H1 (cell line): ENCODE data around the gene TAC1. TPM values are rescaled to one million over a fixed set of nuclear protein-coding genes. Genes with fewer than 3 reads are reported as not detected.

Experiments
- ASH2L ChIP-seq: fragments of 200-600, 300-600 bp; sonication (generic); IDR thresholded peaks from one replicate; pipeline ENCODE4 v1.7.1; 2017; ENCODE audit warnings: low read length
- CHD7 ChIP-seq: fragments of 300-600 bp; sonication (generic); IDR thresholded peaks from 2 replicates; pipeline ENCODE4 v1.7.1; 2012; ENCODE audit warnings: low read length, moderate library complexity, mild to moderate bottlenecking, inconsistent platforms; ENCODE audit not compliant: insufficient replicate concordance
- CTBP2 ChIP-seq: IDR thresholded peaks from 2 replicates; pipeline ENCODE4 v1.7.0; 2011; ENCODE audit warnings: borderline replicate concordance, mild to moderate bottlenecking, moderate library complexity, mixed read lengths, low read length; ENCODE audit not compliant: insufficient read depth, insufficient read length
- GTF2F1 ChIP-seq: IDR thresholded peaks from 2 replicates; pipeline ENCODE4 v1.6.1; 2012; ENCODE audit warnings: low read depth, low read length, improper control_type of control experiment, borderline replicate concordance
- RBBP5 ChIP-seq: IDR thresholded peaks from 2 replicates; pipeline ENCODE4 v1.7.1; 2012; ENCODE audit warnings: low read depth, mild to moderate bottlenecking, inconsistent platforms, low read length, moderate library complexity, borderline replicate concordance
- SAP30 ChIP-seq: fragments of 300-600 bp; sonication (generic); IDR thresholded peaks from 2 replicates; pipeline ENCODE4 v1.7.1; 2012; ENCODE audit warnings: low read length, moderate library complexity, mild to moderate bottlenecking, inconsistent platforms; ENCODE audit not compliant: insufficient read depth, insufficient replicate concordance
- SUZ12 ChIP-seq: fragments of 200-600 bp; sonication (generic); IDR thresholded peaks from 2 replicates; pipeline ENCODE4 v1.6.1; 2012; ENCODE audit warnings: mild to moderate bottlenecking, inconsistent platforms, low read length, moderate library complexity, mixed read lengths
- TCF12 ChIP-seq: IDR thresholded peaks from 2 replicates; pipeline ENCODE4 v1.6.1; 2011; ENCODE audit warnings: low read depth, mild to moderate bottlenecking, low read length
- polyA plus RNA-seq, 7 experiments: library from polyadenylated mRNA; depleted of rRNA in 3 of 7; stranded (reverse) in 5 of 7; unstranded in 2 of 7; fragments of >200 nt in 5 of 7; fragments of 200-250 nt in 2 of 7; gene quantifications; 1 replicate in 5 of 7; 2 replicates in 1 of 7; 4 replicates in 1 of 7; pipeline versions ENCODE4 v1.2.1 to v1.2.3, GENCODE V29; 2011 to 2013; ENCODE audit warnings: missing spikeins in 2 of 7, mixed read lengths in 2 of 7
- total RNA-seq: library from RNA; stranded (reverse); fragmentation: NEBNext Ultra II Directional; extraction: Animal tissue kit (Norgen Biotek cat#: 25700); gene quantifications from 2 replicates; pipeline ENCODE4 v1.2.1, GENCODE V29; 2021

The TAC1 gene
- total and polyA plus RNA-seq, 2 of the 8 experiments (the other 6 are each of a cell fraction or from before 2014, with no cell fraction given), result 1.7 to 4.3 TPM

GRCh38 chr7:97771576-97771975 lies 39.7 kb downstream of the TAC1 start (continued):
- no peak for TF ChIP-seq CHD7
- TF ChIP-seq CTBP2, result no peak
- TF ChIP-seq ASH2L, result no peak
- no peak for TF ChIP-seq GTF2F1
- TF ChIP-seq SUZ12, result no peak
- TF ChIP-seq RBBP5, result no peak
- TF ChIP-seq TCF12, result no peak
- TF ChIP-seq SAP30, result no peak
